ENCODE results near the gene CCSER1.

DNA sequence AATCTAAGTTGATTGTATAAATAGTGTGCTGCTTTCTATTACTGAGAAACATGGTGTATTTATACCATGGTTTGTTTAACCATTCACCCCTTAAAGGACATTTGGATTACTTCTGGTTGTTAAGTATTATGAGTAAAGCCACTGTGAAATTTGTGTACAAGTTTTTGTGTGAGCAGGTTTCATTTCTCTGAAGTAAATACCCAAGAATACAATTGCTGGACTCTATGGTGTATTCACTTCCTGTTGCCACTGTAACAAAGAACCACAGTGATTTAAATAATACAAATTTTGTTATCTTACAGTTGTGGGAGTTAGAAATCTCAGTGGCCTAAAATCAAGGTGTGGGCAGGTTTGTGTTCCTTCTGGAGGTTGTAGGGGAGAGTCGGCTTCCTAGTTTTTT lies 869.6 kb downstream of the CCSER1 start:
- TF ChIP-seq, protein P1, sequence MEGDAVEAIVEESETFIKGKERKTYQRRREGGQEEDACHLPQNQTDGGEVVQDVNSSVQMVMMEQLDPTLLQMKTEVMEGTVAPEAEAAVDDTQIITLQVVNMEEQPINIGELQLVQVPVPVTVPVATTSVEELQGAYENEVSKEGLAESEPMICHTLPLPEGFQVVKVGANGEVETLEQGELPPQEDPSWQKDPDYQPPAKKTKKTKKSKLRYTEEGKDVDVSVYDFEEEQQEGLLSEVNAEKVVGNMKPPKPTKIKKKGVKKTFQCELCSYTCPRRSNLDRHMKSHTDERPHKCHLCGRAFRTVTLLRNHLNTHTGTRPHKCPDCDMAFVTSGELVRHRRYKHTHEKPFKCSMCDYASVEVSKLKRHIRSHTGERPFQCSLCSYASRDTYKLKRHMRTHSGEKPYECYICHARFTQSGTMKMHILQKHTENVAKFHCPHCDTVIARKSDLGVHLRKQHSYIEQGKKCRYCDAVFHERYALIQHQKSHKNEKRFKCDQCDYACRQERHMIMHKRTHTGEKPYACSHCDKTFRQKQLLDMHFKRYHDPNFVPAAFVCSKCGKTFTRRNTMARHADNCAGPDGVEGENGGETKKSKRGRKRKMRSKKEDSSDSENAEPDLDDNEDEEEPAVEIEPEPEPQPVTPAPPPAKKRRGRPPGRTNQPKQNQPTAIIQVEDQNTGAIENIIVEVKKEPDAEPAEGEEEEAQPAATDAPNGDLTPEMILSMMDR (conservative IDR thresholded peaks at IDR 0.05; ENCODE audit: low read length) = no peak
- TF ChIP-seq EZH2phosphoT487 (IDR thresholded peaks at IDR 0.05; ENCODE audit: borderline replicate concordance, low read depth, low read length) = no peak
